ENCODE measurements around the gene KCNN4.

The KCNN4 gene

GRCh38 chr19:43786665-43787064, 5.9 kb upstream of the KCNN4 start:
- Mint-ChIP-seq H3K4me1 (peaks cover 25% of the 10 kb centered on the region), H3K27me3 (peaks cover 3% of the 10 kb centered on the region), H3K9me3 (no peaks in the 10 kb centered on the region), H3K4me3 (no peak overlapping the region), H3K36me3 (no peaks in the 10 kb centered on the region), H3K27ac (no peak overlapping the region)
- ATAC-seq (ENCODE audit: low read depth): no peak
- DNase-seq (ENCODE audit: low spot score in 2 of 2): no peak

- peaks cover 2% of the 10 kb centered on the region for H3K36me3 Mint-ChIP-seq
- H3K27ac Mint-ChIP-seq: peak overlapping the region; percentile 94
- no peaks in the 10 kb centered on the region for H3K9me3 Mint-ChIP-seq
- peaks cover 36% of the 10 kb centered on the region for H3K4me1 Mint-ChIP-seq
- DNase-seq (ENCODE audit: low spot score in 2 of 2): peak; percentile 60 to 64
- no peak for ATAC-seq (ENCODE audit: low read depth)
- peaks cover 3% of the 10 kb centered on the region for H3K27me3 Mint-ChIP-seq
- peak overlapping the region; percentile 51 for H3K4me3 Mint-ChIP-seq
Observed at GRCh38 chr19:43784981-43785808, 4.4 kb upstream of the KCNN4 start.

GRCh38 chr19:43784241-43784980, 3.6 kb upstream of the KCNN4 start:
- Mint-ChIP-seq H3K27ac (peak overlapping the region; percentile 94), H3K4me1 (peaks cover 41% of the 10 kb centered on the region), H3K9me3 (no peaks in the 10 kb centered on the region), H3K27me3 (peaks cover 2% of the 10 kb centered on the region), H3K4me3 (peak overlapping the region; percentile 96), H3K36me3 (peaks cover 5% of the 10 kb centered on the region)
- DNase-seq (ENCODE audit: low spot score in 2 of 2): peak in 1 of 2 donors; percentile 43
- ATAC-seq (ENCODE audit: low read depth): peak; percentile 13

GRCh38 chr19:43783636-43784035, 2.9 kb upstream of the KCNN4 start:
- H3K4me1 Mint-ChIP-seq: peaks cover 45% of the 10 kb centered on the region
- ATAC-seq (ENCODE audit: low read depth): no peak
- peaks cover 6% of the 10 kb centered on the region for H3K36me3 Mint-ChIP-seq
- DNase-seq (ENCODE audit: low spot score in 2 of 2): no peak
- H3K9me3 Mint-ChIP-seq: no peaks in the 10 kb centered on the region
- H3K27me3 Mint-ChIP-seq: no peaks in the 10 kb centered on the region
- H3K4me3 Mint-ChIP-seq: peak overlapping the region; percentile 96
- peak overlapping the region; percentile 94 for H3K27ac Mint-ChIP-seq

GRCh38 chr19:43782689-43783231, 2.0 kb upstream of the KCNN4 start:
- H3K27ac Mint-ChIP-seq: peak overlapping the region; percentile 94
- peak; percentile 70 for ATAC-seq (ENCODE audit: low read depth)

GRCh38 chr19:43782311-43782660, 1.5 kb upstream of the KCNN4 start:
- H3K36me3 Mint-ChIP-seq: peaks cover 6% of the 10 kb centered on the region
- H3K27me3 Mint-ChIP-seq: no peaks in the 10 kb centered on the region
- DNase-seq (ENCODE audit: low spot score in 2 of 2): no peak
- peaks cover 55% of the 10 kb centered on the region for H3K4me1 Mint-ChIP-seq
- peak overlapping the region; percentile 96 for H3K4me3 Mint-ChIP-seq
- no peak for ATAC-seq (ENCODE audit: low read depth)
- H3K9me3 Mint-ChIP-seq: no peaks in the 10 kb centered on the region
- H3K27ac Mint-ChIP-seq: peak overlapping the region; percentile 94

More at GRCh38 chr19:43782689-43783231, 2.0 kb upstream of the KCNN4 start:
- Mint-ChIP-seq H3K36me3 (peaks cover 6% of the 10 kb centered on the region), H3K4me3 (peak overlapping the region; percentile 96), H3K27me3 (no peaks in the 10 kb centered on the region), H3K4me1 (peaks cover 52% of the 10 kb centered on the region), H3K9me3 (no peaks in the 10 kb centered on the region)
- peak; percentile 64 to 75 for DNase-seq (ENCODE audit: low spot score in 2 of 2)

- Mint-ChIP-seq H3K4me3 (peak overlapping the region; percentile 96), H3K4me1 (peaks cover 58% of the 10 kb centered on the region), H3K27ac (peak overlapping the region; percentile 94), H3K9me3 (no peaks in the 10 kb centered on the region), H3K36me3 (peaks cover 8% of the 10 kb centered on the region), H3K27me3 (no peaks in the 10 kb centered on the region)
- DNase-seq (ENCODE audit: low spot score in 2 of 2) (no peak), ATAC-seq (ENCODE audit: low read depth) (no peak)
Observed at GRCh38 chr19:43781630-43782310, 997 bp upstream of the KCNN4 start.

- Mint-ChIP-seq H3K36me3 (peaks cover 17% of the 10 kb centered on the region), H3K27ac (peak overlapping the region; percentile 94), H3K4me3 (peak overlapping the region; percentile 96), H3K9me3 (no peaks in the 10 kb centered on the region), H3K27me3 (no peaks in the 10 kb centered on the region), H3K4me1 (peaks cover 68% of the 10 kb centered on the region)
- ATAC-seq (ENCODE audit: low read depth) (no peak), DNase-seq (ENCODE audit: low spot score in 2 of 2) (no peak)
Observed at GRCh38 chr19:43779820-43780219, 953 bp downstream of the KCNN4 start.

GRCh38 chr19:43779147-43779819, 1.5 kb downstream of the KCNN4 start:
- DNase-seq (ENCODE audit: low spot score in 2 of 2): no peak
- no peaks in the 10 kb centered on the region for H3K9me3 Mint-ChIP-seq
- H3K27ac Mint-ChIP-seq: peak overlapping the region; percentile 94
- peaks cover 65% of the 10 kb centered on the region for H3K4me1 Mint-ChIP-seq
- no peaks in the 10 kb centered on the region for H3K27me3 Mint-ChIP-seq
- H3K4me3 Mint-ChIP-seq: peak overlapping the region; percentile 96
- peaks cover 17% of the 10 kb centered on the region for H3K36me3 Mint-ChIP-seq
- no peak for ATAC-seq (ENCODE audit: low read depth)

- H3K27ac Mint-ChIP-seq: peak overlapping the region; percentile 94
- ATAC-seq (ENCODE audit: low read depth) (no peak), DNase-seq (ENCODE audit: low spot score in 2 of 2) (no peak)
- peaks cover 59% of the 10 kb centered on the region for H3K4me1 Mint-ChIP-seq
- H3K36me3 Mint-ChIP-seq: peaks cover 19% of the 10 kb centered on the region
- H3K4me3 Mint-ChIP-seq: peak overlapping the region; percentile 96
- H3K9me3 Mint-ChIP-seq: no peaks in the 10 kb centered on the region
- H3K27me3 Mint-ChIP-seq: no peaks in the 10 kb centered on the region
Observed at GRCh38 chr19:43778651-43779050, 2.1 kb downstream of the KCNN4 start.

GRCh38 chr19:43777163-43777695, 3.5 kb downstream of the KCNN4 start:
- peaks cover 23% of the 10 kb centered on the region for H3K36me3 Mint-ChIP-seq
- H3K9me3 Mint-ChIP-seq: no peaks in the 10 kb centered on the region
- DNase-seq (ENCODE audit: low spot score in 2 of 2) (no peak), ATAC-seq (ENCODE audit: low read depth) (no peak)
- peak overlapping the region; percentile 96 for H3K4me3 Mint-ChIP-seq
- H3K27me3 Mint-ChIP-seq: no peaks in the 10 kb centered on the region
- peak overlapping the region; percentile 94 for H3K27ac Mint-ChIP-seq
- peaks cover 53% of the 10 kb centered on the region for H3K4me1 Mint-ChIP-seq

GRCh38 chr19:43776286-43776685, 4.5 kb downstream of the KCNN4 start:
- ATAC-seq (ENCODE audit: low read depth) (no peak), DNase-seq (ENCODE audit: low spot score in 2 of 2) (no peak)
- H3K27ac Mint-ChIP-seq: peak overlapping the region; percentile 94

GRCh38 chr19:43775299-43775890, 5.4 kb downstream of the KCNN4 start:
- H3K4me3 Mint-ChIP-seq: peak overlapping the region; percentile 53
- no peaks in the 10 kb centered on the region for H3K27me3 Mint-ChIP-seq
- ATAC-seq (ENCODE audit: low read depth) (no peak), DNase-seq (ENCODE audit: low spot score in 2 of 2) (no peak)
- H3K4me1 Mint-ChIP-seq: peaks cover 37% of the 10 kb centered on the region
- H3K27ac Mint-ChIP-seq: peak overlapping the region; percentile 94
- no peaks in the 10 kb centered on the region for H3K9me3 Mint-ChIP-seq
- peaks cover 23% of the 10 kb centered on the region for H3K36me3 Mint-ChIP-seq

More at GRCh38 chr19:43776286-43776685, 4.5 kb downstream of the KCNN4 start:
- H3K9me3 Mint-ChIP-seq: no peaks in the 10 kb centered on the region
- no peaks in the 10 kb centered on the region for H3K27me3 Mint-ChIP-seq
- peaks cover 45% of the 10 kb centered on the region for H3K4me1 Mint-ChIP-seq
- H3K36me3 Mint-ChIP-seq: peaks cover 23% of the 10 kb centered on the region
- peak overlapping the region; percentile 96 for H3K4me3 Mint-ChIP-seq

Data from memory B cell (primary cell).